ENCODE results near the gene RUVBL1.

RUVBL1 gene

GRCh38 chr3:128081226-128081625, 42.4 kb downstream of the RUVBL1 start:
- DNase-seq = no peak

DNA sequence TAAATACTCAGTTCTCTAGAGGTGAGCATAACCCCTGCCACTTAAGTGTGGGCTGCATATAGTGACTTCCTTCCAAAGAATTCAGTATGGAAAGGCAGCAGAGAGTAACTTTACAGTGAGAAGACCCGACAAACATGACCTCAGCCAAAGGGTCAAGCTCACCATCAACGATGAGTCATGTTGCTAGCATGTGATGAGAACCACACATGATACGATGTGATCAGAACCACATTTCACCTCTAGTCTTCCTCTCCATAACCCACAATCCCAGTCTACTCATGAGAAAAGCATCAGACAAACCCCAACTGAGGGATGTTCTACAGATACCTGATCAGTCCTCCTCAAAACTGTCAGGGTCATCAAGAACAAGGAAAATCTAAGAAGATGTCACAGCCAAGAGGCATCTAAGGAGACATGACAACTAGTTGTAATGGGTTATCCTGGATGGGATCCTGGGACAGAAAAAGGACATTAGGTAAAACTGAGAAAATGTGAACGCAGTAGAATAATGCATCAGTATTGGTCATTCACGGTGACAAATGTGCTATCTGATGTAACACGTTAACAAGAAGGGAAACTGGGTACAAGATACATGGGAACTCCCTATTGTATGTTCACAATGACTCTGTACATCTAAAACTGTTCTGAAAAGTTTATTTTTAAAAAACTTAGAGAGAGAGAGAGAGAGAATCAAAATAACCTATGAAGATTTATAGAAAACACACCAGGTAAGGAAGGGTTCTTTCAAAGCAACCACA, 43.1 kb downstream of the RUVBL1 start:
- no peak for DNase-seq

GRCh38 chr3:128079823-128080222, 43.8 kb downstream of the RUVBL1 start:
- DNase-seq = no peak

DNA sequence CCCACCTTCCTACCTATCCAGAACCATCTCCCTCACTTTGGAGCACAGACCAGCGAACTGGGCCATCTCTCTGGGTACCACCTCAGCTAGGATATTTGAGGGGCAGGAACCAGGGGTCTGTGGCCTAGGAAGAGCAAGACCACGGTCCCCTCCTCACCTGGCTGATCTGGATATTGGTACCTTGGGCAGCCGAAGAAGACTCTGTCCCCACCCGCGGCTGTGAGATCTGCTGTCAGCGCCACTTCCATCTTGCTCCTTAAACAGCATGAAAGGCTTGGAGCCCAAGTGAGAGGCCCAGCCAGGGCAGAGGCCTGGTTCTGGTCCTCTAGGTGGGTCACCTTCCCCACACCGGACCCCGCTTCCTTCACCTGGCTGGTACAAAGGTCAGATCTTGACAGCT, 44.7 kb downstream of the RUVBL1 start:
- no peak for DNase-seq

DNA sequence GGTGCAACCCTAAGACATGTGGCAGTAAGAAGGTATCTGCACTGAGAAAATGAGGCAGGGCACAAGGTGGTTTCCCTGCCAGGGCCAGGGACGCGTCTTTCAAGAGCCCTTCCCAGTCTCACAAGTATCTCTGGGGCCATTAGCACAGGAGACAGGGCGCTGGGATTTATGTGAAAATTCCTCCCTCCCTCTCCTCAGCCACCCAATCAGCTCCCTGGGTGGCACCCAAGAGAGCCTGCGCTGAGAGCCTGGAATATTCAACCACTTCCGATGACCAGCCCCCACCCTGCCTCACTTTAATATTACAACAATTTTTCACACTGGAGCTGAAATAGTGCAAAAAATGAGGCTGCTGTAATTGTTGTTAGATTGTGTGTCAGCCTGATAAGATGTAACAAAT, 45.3 kb downstream of the RUVBL1 start:
- no peak for DNase-seq

GRCh38 chr3:128077665-128078064, 45.9 kb downstream of the RUVBL1 start:
- no peak for DNase-seq

DNA sequence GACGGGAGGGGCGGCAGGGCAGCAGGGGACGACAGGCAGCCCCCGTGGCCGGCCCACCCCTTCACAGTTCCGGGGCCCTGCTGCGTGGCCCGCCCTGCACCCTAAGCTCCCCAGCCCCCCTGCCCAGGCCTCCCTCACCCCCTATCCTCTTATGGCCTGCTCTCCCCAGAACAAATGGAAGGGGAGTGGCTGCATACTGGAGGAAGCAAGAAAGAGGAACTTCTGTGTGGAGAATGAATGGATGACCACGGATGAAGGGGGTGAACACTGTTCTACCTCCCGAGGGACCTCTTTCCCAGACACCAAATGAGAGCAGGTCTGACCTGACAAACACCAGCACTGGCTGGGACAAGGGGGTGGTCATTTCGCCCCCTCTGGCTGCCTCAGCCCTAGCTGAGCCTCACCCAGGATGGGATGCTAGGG, 46.4 kb downstream of the RUVBL1 start:
- no peak for DNase-seq

GRCh38 chr3:128076483-128077201, 47.0 kb downstream of the RUVBL1 start:
- DNase-seq = peak; percentile 42

GRCh38 chr3:128075522-128076482, 47.8 kb downstream of the RUVBL1 start:
- DNase-seq = peak; percentile 85

DNA sequence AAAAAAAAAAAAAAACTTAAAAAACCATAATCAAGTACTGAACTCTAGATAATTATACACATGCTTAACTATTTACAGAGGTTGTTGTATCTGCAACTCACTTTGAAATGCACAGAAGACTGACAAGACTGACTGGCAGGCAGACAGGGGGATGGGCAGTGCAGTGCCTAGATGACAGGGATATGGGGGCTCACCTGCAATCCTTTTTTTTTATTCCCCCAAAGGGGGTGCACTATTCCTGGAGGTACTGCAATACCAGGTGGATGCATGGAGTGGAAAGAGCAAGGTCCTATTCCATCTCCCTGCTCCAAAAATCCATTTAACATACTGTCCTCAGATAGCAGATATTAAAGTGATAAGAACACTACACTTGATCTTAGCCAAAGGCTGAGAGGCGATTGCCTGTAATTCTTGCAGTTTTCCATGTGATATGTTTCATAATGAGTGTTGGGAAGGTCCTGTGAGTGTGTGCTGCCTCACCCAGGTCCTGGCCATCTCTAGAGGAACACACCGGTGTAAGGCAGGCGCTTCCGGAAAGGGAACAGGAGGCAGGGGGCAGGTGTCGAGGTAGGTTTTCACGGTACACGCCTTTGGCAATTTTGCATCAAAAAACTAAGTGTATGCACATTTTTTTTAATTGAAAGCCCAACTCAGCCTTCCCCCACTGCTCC, 48.6 kb downstream of the RUVBL1 start:
- DNase-seq = no peak

GRCh38 chr3:128073807-128074206, 49.8 kb downstream of the RUVBL1 start:
- no peak for DNase-seq

DNA sequence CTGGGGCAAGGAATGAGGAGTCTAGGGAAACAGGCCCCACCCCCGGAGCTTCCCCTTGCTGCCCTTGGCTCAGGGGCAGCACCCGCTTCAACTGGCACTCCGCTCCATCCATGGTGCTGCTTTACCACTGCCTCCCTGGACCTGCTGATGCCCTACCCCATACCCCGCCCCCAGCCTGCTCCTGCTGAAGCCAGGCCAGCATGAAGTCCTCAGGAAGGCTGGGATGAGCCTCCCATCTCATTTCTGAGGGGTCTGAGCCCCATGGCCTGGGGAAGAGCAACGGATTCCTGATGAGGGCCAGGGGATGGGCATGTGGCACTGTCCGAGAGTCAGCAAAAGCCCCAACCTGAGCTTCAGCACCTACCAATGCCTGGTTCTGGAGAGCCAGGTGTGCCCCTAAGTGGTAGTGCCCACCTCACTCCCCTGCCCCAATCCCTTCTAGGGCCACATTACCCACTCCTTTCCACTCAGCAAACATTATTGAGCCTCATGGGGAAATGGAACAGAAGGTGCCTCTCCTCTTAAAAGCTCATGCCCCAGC, 50.4 kb downstream of the RUVBL1 start:
- DNase-seq = no peak

DNA sequence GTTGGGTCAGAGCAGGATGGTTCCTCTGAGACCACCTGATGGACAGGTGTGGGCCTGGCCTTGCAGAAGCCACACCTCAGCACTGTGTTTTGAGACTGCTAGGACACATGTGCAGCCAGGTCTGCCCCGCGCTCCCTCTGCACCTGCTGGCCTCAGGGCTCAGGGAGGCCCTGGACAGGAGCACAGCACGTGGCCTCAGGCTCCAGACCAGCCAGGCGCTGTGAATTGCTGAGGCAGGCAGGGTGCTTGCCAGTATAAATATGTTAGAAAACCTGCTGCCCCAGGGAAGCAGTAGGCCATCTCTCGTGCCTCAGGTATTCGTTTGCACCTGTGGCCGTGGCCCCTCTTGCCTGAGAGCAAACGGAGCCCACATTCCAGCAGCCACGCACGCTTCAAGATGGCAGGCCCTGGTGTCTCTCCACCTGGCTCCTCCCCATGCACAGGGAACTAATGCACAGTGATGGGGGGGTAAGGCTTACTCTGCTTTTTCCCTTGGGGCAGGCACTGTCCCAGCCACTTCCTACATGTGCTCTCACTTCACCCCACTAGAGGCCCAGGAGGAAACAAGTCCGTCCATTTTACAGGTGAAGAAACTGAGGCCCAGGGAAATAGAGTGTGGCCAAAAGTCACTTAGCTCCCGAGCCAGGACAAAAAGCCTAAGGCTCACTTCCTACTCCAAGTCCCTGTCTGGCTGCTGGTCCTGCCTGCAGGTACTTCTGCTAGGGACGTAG, 51.0 kb downstream of the RUVBL1 start:
- no peak for DNase-seq

- DNase-seq = no peak
Measured at GRCh38 chr3:128071771-128072453, 51.7 kb downstream of the RUVBL1 start.

DNA sequence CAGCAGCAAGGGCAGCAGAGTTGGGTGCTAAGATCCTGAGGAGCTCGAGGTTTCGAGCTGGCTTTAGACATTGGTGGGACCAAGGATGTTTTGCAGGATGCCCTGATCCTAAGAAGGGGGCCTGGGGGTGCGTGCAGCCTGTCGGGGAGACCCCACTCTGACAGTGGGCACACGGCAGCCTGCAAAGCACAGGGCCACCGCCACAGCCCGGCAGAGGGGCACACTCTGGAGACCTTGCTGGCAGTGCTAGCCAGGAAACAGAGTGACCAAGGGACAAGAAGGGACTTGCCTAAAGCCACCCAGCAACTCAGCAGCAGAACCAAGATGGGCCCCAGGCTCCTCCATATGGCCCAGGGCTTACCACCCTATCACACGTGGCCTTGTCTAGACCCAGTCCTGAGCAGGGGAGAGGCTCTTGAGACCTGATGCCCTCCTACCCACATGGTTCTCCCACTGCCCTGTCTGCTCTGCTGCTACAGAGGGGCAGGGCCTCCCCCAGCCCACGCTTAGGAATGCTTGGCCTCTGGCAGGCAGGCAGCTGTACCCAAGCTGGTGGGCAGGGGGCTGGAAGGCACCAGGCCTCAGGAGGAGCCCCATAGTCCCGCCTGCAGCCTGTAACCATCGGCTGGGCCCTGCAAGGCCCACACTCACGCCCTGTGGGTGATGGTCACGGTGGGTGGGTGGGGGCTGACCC, 52.6 kb downstream of the RUVBL1 start:
- no peak for DNase-seq

GRCh38 chr3:128069271-128069670, 54.3 kb downstream of the RUVBL1 start:
- DNase-seq = no peak

DNA sequence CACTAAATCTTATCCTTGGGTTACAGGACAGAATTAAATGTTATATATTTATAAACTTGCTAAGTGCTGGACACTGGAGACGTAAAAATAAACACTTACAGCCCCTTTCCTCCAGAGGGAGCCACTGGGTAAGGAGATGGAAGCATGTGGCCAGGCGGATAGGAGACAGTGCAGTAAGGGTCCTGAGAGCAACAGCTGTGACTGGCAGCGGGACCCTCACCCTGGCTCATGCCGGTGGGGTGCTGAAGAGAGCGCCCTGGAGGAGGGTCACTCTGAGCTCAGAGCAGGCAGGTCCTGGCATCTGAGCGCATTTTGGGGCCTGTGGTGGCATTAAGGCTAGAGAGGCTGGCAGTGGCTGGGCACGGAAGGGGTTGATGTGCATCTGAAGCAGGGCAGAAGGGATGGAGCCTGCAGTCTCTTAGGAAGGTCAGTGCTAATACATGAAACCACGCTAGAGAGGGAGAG, 55.4 kb downstream of the RUVBL1 start:
- DNase-seq = no peak

- DNase-seq = no peak
Measured at GRCh38 chr3:128067489-128067888, 56.1 kb downstream of the RUVBL1 start.

- DNase-seq = no peak
Measured at GRCh38 chr3:128066676-128067075, 56.9 kb downstream of the RUVBL1 start.

GRCh38 chr3:128066114-128066513, 57.5 kb downstream of the RUVBL1 start:
- DNase-seq = no peak
